Measurements from ENCODE around the gene KRTAP5-10.
"Not testable (repeated sequence)": the region's sequence is repeated elsewhere in the genome, so short reads cannot be mapped to it uniquely, and the experiment has no call there.

- not testable (repeated sequence) for TF ChIP-seq CTCF, POLR2A (IDR thresholded peaks at IDR 0.05)
Measured at GRCh38 chr11:71585673-71586072, 20.3 kb downstream of the KRTAP5-10 start.
